H9 (cell line): ENCODE results near the gene LETMD1. TPM values are rescaled to one million over a fixed set of nuclear protein-coding genes. Genes with fewer than 3 reads are reported as not detected.

ENCODE experiments used
- DNase-seq: peaks from one replicate; pipeline ENCODE4 v3.0.0-alpha.2; 2017
- H2AFZ ChIP-seq: one replicate; pipeline ENCODE4 v1.6.1; 2013; ENCODE audit warnings: mild to moderate bottlenecking, low read length, control low read depth, moderate library complexity
- H2AK5ac ChIP-seq: 2 replicates; pipeline ENCODE4 v1.6.1; 2013; ENCODE audit warnings: low read length, control low read depth, mixed read lengths; ENCODE audit not compliant: insufficient read length
- H2BK120ac ChIP-seq: one replicate; pipeline ENCODE4 v1.6.1; 2013; ENCODE audit warnings: low read depth, mild to moderate bottlenecking, low read length, control low read depth, inconsistent platforms; ENCODE audit not compliant: poor library complexity, severe bottlenecking
- H2BK12ac ChIP-seq: 2 replicates; pipeline ENCODE4 v1.6.1; 2013; ENCODE audit warnings: low read length, control low read depth, mixed read lengths, low read depth; ENCODE audit not compliant: insufficient read length
- H2BK15ac ChIP-seq: 2 replicates; pipeline ENCODE4 v1.6.1; 2013; ENCODE audit warnings: low read depth, low read length, control low read depth
- H2BK20ac ChIP-seq: one replicate; pipeline ENCODE4 v1.6.1; 2013; ENCODE audit warnings: low read depth, mild to moderate bottlenecking, low read length, control low read depth, inconsistent platforms; ENCODE audit not compliant: poor library complexity, severe bottlenecking
- H2BK5ac ChIP-seq: 2 replicates; pipeline ENCODE4 v1.6.1; 2013; ENCODE audit warnings: low read length, control low read depth, mixed read lengths; ENCODE audit not compliant: insufficient read length
- H3K14ac ChIP-seq: 2 replicates; pipeline ENCODE4 v1.6.1; 2013; ENCODE audit warnings: low read length, control low read depth; ENCODE audit not compliant: insufficient read depth
- H3K18ac ChIP-seq: 2 replicates; pipeline ENCODE4 v1.6.1; 2013; ENCODE audit warnings: low read depth, mild to moderate bottlenecking, mixed read lengths, low read length, control low read depth; ENCODE audit not compliant: insufficient read length
- H3K23ac ChIP-seq: 2 replicates; pipeline ENCODE4 v1.6.1; 2013; ENCODE audit warnings: low read length, control low read depth, mixed read lengths, low read depth; ENCODE audit not compliant: insufficient read length
- H3K23me2 ChIP-seq: 2 replicates; pipeline ENCODE4 v1.6.1; 2013; ENCODE audit warnings: low read depth, mild to moderate bottlenecking, mixed read lengths, low read length, control low read depth; ENCODE audit not compliant: insufficient read length, poor library complexity, severe bottlenecking
- H3K27ac ChIP-seq: 2 replicates; pipeline ENCODE4 v1.5.1; 2013; ENCODE audit warnings: low read length, control low read depth, mixed read lengths, low read depth; ENCODE audit not compliant: insufficient read length
- H3K27me3 ChIP-seq: 2 replicates; pipeline ENCODE4 v1.6.1; 2013; ENCODE audit warnings: low read length, control low read depth, inconsistent platforms; ENCODE audit not compliant: insufficient read depth
- H3K4ac ChIP-seq: 2 replicates; pipeline ENCODE4 v1.6.1; 2013; ENCODE audit warnings: low read depth, mild to moderate bottlenecking, control low read depth, inconsistent platforms, low read length, moderate library complexity
- H3K4me1 ChIP-seq: 2 replicates; pipeline ENCODE4 v1.6.1; 2013; ENCODE audit warnings: low read length, control low read depth, inconsistent platforms; ENCODE audit not compliant: insufficient read depth
- H3K4me2 ChIP-seq: 2 replicates; pipeline ENCODE4 v1.6.1; 2013; ENCODE audit warnings: low read length, control low read depth, mixed read lengths; ENCODE audit not compliant: insufficient read length, insufficient read depth
- H3K56ac ChIP-seq: 2 replicates; pipeline ENCODE4 v1.6.1; 2013; ENCODE audit warnings: low read depth, mild to moderate bottlenecking, mixed read lengths, low read length, control low read depth; ENCODE audit not compliant: insufficient read length
- H3K79me1 ChIP-seq: 2 replicates; pipeline ENCODE4 v1.6.1; 2013; ENCODE audit warnings: low read depth, mild to moderate bottlenecking, moderate library complexity, low read length, control low read depth, inconsistent platforms; ENCODE audit not compliant: insufficient read depth, poor library complexity, severe bottlenecking
- H3K79me2 ChIP-seq: 2 replicates; pipeline ENCODE4 v1.6.1; 2013; ENCODE audit warnings: low read length, control low read depth, inconsistent platforms; ENCODE audit not compliant: insufficient read depth
- H3K9ac ChIP-seq: 2 replicates; pipeline ENCODE4 v1.6.1; 2013; ENCODE audit warnings: low read length, control low read depth, mixed read lengths; ENCODE audit not compliant: insufficient read length; ENCODE audit errors: extremely low read depth
- H3K9me3 ChIP-seq: one replicate; pipeline ENCODE4 v1.6.1; 2013; ENCODE audit warnings: low read depth, low read length, inconsistent platforms; ENCODE audit not compliant: control insufficient read depth
- H3T11ph ChIP-seq: one replicate; pipeline ENCODE4 v1.6.1; 2013; ENCODE audit warnings: mild to moderate bottlenecking, low read length, control low read depth, inconsistent platforms
- H4K20me1 ChIP-seq: one replicate; pipeline ENCODE4 v1.6.1; 2013; ENCODE audit not compliant: control insufficient read depth, insufficient read length, insufficient read depth
- H4K5ac ChIP-seq: 2 replicates; pipeline ENCODE4 v1.6.1; 2013; ENCODE audit warnings: low read depth, mild to moderate bottlenecking, mixed read lengths, low read length, control low read depth; ENCODE audit not compliant: insufficient read length
- H4K8ac ChIP-seq: replicated peaks from 2 replicates; pipeline ENCODE4 v1.6.1; 2013; ENCODE audit warnings: low read length, control low read depth, mixed read lengths, low read depth; ENCODE audit not compliant: insufficient read length
- H4K91ac ChIP-seq: 2 replicates; pipeline ENCODE4 v1.6.1; 2013; ENCODE audit warnings: low read depth, mild to moderate bottlenecking, moderate library complexity, mixed read lengths, low read length, control low read depth; ENCODE audit not compliant: insufficient read length
- H3K27ac Mint-ChIP-seq, 3 experiments: 2 replicates in 2 of 3; 3 replicates in 1 of 3; pipeline ENCODE4 v1.8.0; 2020 to 2021; ENCODE audit warnings: mixed read lengths in 3 of 3, mild to moderate bottlenecking in 1 of 3, moderate library complexity in 1 of 3
- H3K27me3 Mint-ChIP-seq: 2 replicates; pipeline ENCODE4 v1.8.0; 2021; ENCODE audit warnings: low read depth, mild to moderate bottlenecking, moderate library complexity, mixed read lengths
- H3K36me3 Mint-ChIP-seq, 3 experiments: 2 replicates in 2 of 3; 3 replicates in 1 of 3; pipeline ENCODE4 v1.8.0; 2020 to 2021; ENCODE audit warnings: low read depth in 3 of 3, mixed read lengths in 3 of 3; ENCODE audit not compliant: insufficient read depth in 1 of 3
- H3K4me1 Mint-ChIP-seq, 2 experiments: 2 replicates each; pipeline ENCODE4 v1.8.0; 2020; ENCODE audit warnings: mixed read lengths in 2 of 2
- H3K4me3 Mint-ChIP-seq, 2 experiments: 2 replicates in 1 of 2; 3 replicates in 1 of 2; pipeline ENCODE4 v1.8.0; 2020 to 2021; ENCODE audit warnings: mild to moderate bottlenecking in 2 of 2, mixed read lengths in 2 of 2, moderate library complexity in 1 of 2
- H3K9me3 Mint-ChIP-seq, 2 experiments: 2 replicates in 1 of 2; 3 replicates in 1 of 2; pipeline ENCODE4 v1.8.0; 2020; ENCODE audit warnings: mild to moderate bottlenecking in 2 of 2, mixed read lengths in 2 of 2, moderate library complexity in 1 of 2
- CTCF ChIP-seq: fragments of 200-600 bp; sonication (generic); conservative IDR thresholded peaks from 3 replicates; pipeline ENCODE4 v1.8.0; 2021; ENCODE audit warnings: antibody characterized with exemption, mild to moderate bottlenecking
- whole genome bisulfite sequencing: extraction: QIAGEN DNeasy Blood & Tissue Kit; methylation state at CpG from one replicate; pipeline ENCODE4 v1.1.7; 2013; ENCODE audit warnings: missing lambda C conversion rate, low lambda C conversion rate, mixed read lengths; ENCODE audit not compliant: insufficient read length; ENCODE audit errors: extremely low coverage; 5-methylcytosine and 5-hydroxymethylcytosine counted together
- total RNA-seq: library from RNA; stranded (reverse); gene quantifications from 2 replicates; pipeline ENCODE4 v1.2.1, GENCODE V29; 2021

LETMD1 gene
- total RNA-seq, 1 experiment from 2014 or later = 34.9 TPM

- Histone ChIP-seq H3K27me3 (no peaks in the 10 kb centered on the region), H4K91ac (no peak overlapping the region), H3K9me3 (no peaks in the 10 kb centered on the region), H3K23me2 (no peaks in the 10 kb centered on the region), H3K79me2 (no peaks in the 10 kb centered on the region), H3K18ac (no peak overlapping the region), H4K8ac (no peak overlapping the region), H2BK20ac (no peak overlapping the region), H3T11ph (no peak overlapping the region), H2BK15ac (no peak overlapping the region), H3K4me1 (peaks cover 3% of the 10 kb centered on the region; the same call in 1 of the 2 replicates), H2AK5ac (no peak overlapping the region), H3K4me2 (no peak overlapping the region), H2BK12ac (no peak overlapping the region), H4K20me1 (no peaks in the 10 kb centered on the region), H3K27ac (no peak overlapping the region), H3K9ac (no peak overlapping the region), H3K14ac (no peak overlapping the region), H2AFZ (no peak overlapping the region), H3K56ac (no peak overlapping the region), H4K5ac (no peak overlapping the region), H3K79me1 (no peaks in the 10 kb centered on the region), H2BK120ac (no peak overlapping the region), H3K4ac (no peak overlapping the region), H2BK5ac (no peak overlapping the region), H3K23ac (no peak overlapping the region)
- no peaks in the 10 kb centered on the region for H3K9me3 Mint-ChIP-seq
- DNase-seq = peak; percentile 50
- peak overlapping the region; percentile 1 to 97 (median 93) for H3K27ac Mint-ChIP-seq
- H3K4me1 Mint-ChIP-seq = peaks cover 30 to 42% of the 10 kb centered on the region in 2 experiments
- no peak for TF ChIP-seq CTCF
- peaks cover 29 to 60% (median 48%) of the 10 kb centered on the region in 3 experiments for H3K36me3 Mint-ChIP-seq
- no CpG with 5 or more reads among the region's 3 CpGs for WGBS
- no peaks in the 10 kb centered on the region for H3K27me3 Mint-ChIP-seq
- peak overlapping the region in 1 of 2 experiments; percentile 31; a peak in 1 of 5 replicates for H3K4me3 Mint-ChIP-seq
Measured at GRCh38 chr12:51005671-51006070, 42.5 kb upstream of the LETMD1 start.
